Fibroblast of peridontal ligament (primary cell): ENCODE results near the gene MAPK11.

ENCODE experiments used
- DNase-seq: peaks from one replicate; pipeline ENCODE4 v3.0.0-alpha.2; 2010; ENCODE audit errors: extremely low read depth

MAPK11 gene

GRCh38 chr22:50260801-50261614, 9.2 kb downstream of the MAPK11 start:
- peak; percentile 58 for DNase-seq

- DNase-seq, result no peak
Measured at GRCh38 chr22:50260434-50260800, 9.8 kb downstream of the MAPK11 start.

GRCh38 chr22:50259302-50259701, 10.9 kb downstream of the MAPK11 start:
- no peak for DNase-seq

GRCh38 chr22:50258361-50259292, 11.6 kb downstream of the MAPK11 start:
- no peak for DNase-seq

- DNase-seq, result no peak
Measured at GRCh38 chr22:50257451-50258360, 12.5 kb downstream of the MAPK11 start.

- no peak for DNase-seq
Measured at GRCh38 chr22:50257041-50257440, 13.1 kb downstream of the MAPK11 start.

- DNase-seq, result no peak
Measured at GRCh38 chr22:50256258-50256862, 13.8 kb downstream of the MAPK11 start.

GRCh38 chr22:50255607-50256006, 14.6 kb downstream of the MAPK11 start:
- no peak for DNase-seq

GRCh38 chr22:50255099-50255498, 15.1 kb downstream of the MAPK11 start:
- no peak for DNase-seq

- no peak for DNase-seq
Measured at GRCh38 chr22:50253941-50254340, 16.2 kb downstream of the MAPK11 start.

GRCh38 chr22:50253046-50253915, 16.9 kb downstream of the MAPK11 start:
- DNase-seq, result no peak

GRCh38 chr22:50252082-50253045, 17.8 kb downstream of the MAPK11 start:
- peak; percentile 64 for DNase-seq

- DNase-seq, result no peak
Measured at GRCh38 chr22:50251477-50252081, 18.6 kb downstream of the MAPK11 start.

GRCh38 chr22:50250555-50251476, 19.4 kb downstream of the MAPK11 start, which contains the start of gene HDAC10:
HDAC10 (minus strand) TSS chr22:50251265; CDS start chr22:50251032, 233 bp downstream.
- peak; percentile 62 for DNase-seq

GRCh38 chr22:50250249-50250554, 20.0 kb downstream of the MAPK11 start:
- DNase-seq, result no peak

GRCh38 chr22:50249341-50250248, 20.6 kb downstream of the MAPK11 start:
- DNase-seq, result no peak
